Gastrocnemius medialis (tissue), 4 donors: ENCODE measurements around the gene SH3BP1. TPM values are rescaled to one million over a fixed set of nuclear protein-coding genes. Genes with fewer than 3 reads are reported as not detected.

Experiments
- ATAC-seq, 2 donors: fragments of 150-250 bp; one replicate each; pipeline ENCODE4 v1.9.1; 2016
- DNase-seq, 2 donors: peaks; one replicate each; pipeline ENCODE4 v3.0.0-alpha.2; 2019
- H3K27ac ChIP-seq, 4 donors: fragments of 200-600 bp; sonication (generic); 1 replicate in 1 of 4; 2 replicates in 3 of 4; pipeline ENCODE4 v1.5.1; 2016 to 2018; ENCODE audit warnings: mild to moderate bottlenecking in 2 of 4, moderate library complexity in 1 of 4
- H3K27me3 ChIP-seq, 3 donors: fragments of 200-600 bp; sonication (generic) in 2 of 3; 1 replicate in 1 of 3; 2 replicates in 2 of 3; pipeline versions ENCODE4 v1.5.1 to v1.6.0; 2016 to 2019; ENCODE audit warnings: mild to moderate bottlenecking in 1 of 3, moderate library complexity in 1 of 3
- H3K36me3 ChIP-seq, 2 donors: fragments of 200-600 bp; sonication (generic) in 1 of 2; one replicate each; pipeline ENCODE4 v1.5.1; 2017 to 2018
- H3K4me1 ChIP-seq, 2 donors: fragments of 200-600 bp; sonication (generic) in 1 of 2; one replicate each; pipeline ENCODE4 v1.5.1; 2016 to 2017; ENCODE audit warnings: mild to moderate bottlenecking in 2 of 2
- H3K4me3 ChIP-seq, 4 donors: fragments of 200-600 bp; sonication (generic) in 3 of 4; 1 replicate in 1 of 4; 2 replicates in 3 of 4; pipeline ENCODE4 v1.5.1; 2016 to 2019; ENCODE audit warnings: mild to moderate bottlenecking in 2 of 4
- H3K9me3 ChIP-seq, 3 donors: fragments of 200-600 bp; sonication (generic) in 2 of 3; 1 replicate in 1 of 3; 2 replicates in 2 of 3; pipeline ENCODE4 v1.5.1; 2016 to 2019
- POLR2A ChIP-seq, 2 donors: fragments of 450-650 bp; IDR thresholded peaks; one replicate each; pipeline ENCODE4 v1.6.1; 2017; ENCODE audit warnings: antibody characterized with exemption in 2 of 2, mild to moderate bottlenecking in 2 of 2, moderate library complexity in 2 of 2
- in situ Hi-C, 4 donors: fragments of 200-750 bp; cut with MboI; loops; one replicate each; pipeline versions ENCODE4 v1.15.0 to v1.8.0; 2017; ENCODE audit warnings: low sequenced_read_pairs in 4 of 4
- intact Hi-C: fragments of 100-400 bp; cut with DNase I; formaldehyde crosslinking; loops from one replicate; pipeline ENCODE4 v1.15.1; 2023; ENCODE audit warnings: low total_unique reads
- total RNA-seq, 4 donors: library from RNA; depleted of rRNA; stranded (reverse); fragments of >200 nt; gene quantifications; one replicate each; pipeline versions ENCODE4 v1.1.0 to v1.2.3, GENCODE V29; 2016
- TF ChIP-seq, protein P1 (sequence below), 5 experiments: fragments of 450-650 bp in 3 of 5; fragments of 200-600 bp in 2 of 5; sonication (generic) in 2 of 5; IDR thresholded peaks in 4 of 5; conservative IDR thresholded peaks in 1 of 5; 1 replicate in 4 of 5; 2 replicates in 1 of 5; pipeline ENCODE4 v1.5.1; 2016 to 2019; ENCODE audit warnings: antibody characterized with exemption in 5 of 5, mild to moderate bottlenecking in 3 of 5, moderate library complexity in 3 of 5

The SH3BP1 gene
- total RNA-seq, 4 donors from 2014 or later: 1.1 to 1.8 (median 1.6) TPM; not detected in 1

- peaks cover 22 to 26% of the 10 kb centered on the region in 2 donors for H3K4me1 ChIP-seq
- in situ Hi-C loops (loop anchor here in 3 of 4 donors (5.0 to 10.0 kb wide), 2 partner anchors 34 to 56 kb away; no protein-coding TSS in a partner anchor), intact Hi-C loops (loop anchor here (1.0 kb wide), 1 partner anchor 38 kb away; no protein-coding TSS in a partner anchor)
- ATAC-seq: no peak
- DNase-seq: no peak
- TF ChIP-seq, protein P1, sequence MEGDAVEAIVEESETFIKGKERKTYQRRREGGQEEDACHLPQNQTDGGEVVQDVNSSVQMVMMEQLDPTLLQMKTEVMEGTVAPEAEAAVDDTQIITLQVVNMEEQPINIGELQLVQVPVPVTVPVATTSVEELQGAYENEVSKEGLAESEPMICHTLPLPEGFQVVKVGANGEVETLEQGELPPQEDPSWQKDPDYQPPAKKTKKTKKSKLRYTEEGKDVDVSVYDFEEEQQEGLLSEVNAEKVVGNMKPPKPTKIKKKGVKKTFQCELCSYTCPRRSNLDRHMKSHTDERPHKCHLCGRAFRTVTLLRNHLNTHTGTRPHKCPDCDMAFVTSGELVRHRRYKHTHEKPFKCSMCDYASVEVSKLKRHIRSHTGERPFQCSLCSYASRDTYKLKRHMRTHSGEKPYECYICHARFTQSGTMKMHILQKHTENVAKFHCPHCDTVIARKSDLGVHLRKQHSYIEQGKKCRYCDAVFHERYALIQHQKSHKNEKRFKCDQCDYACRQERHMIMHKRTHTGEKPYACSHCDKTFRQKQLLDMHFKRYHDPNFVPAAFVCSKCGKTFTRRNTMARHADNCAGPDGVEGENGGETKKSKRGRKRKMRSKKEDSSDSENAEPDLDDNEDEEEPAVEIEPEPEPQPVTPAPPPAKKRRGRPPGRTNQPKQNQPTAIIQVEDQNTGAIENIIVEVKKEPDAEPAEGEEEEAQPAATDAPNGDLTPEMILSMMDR (IDR thresholded peaks at IDR 0.05 in 4 of 5, conservative IDR thresholded peaks at IDR 0.05 in 1 of 5): no peak
- TF ChIP-seq POLR2A (IDR thresholded peaks at IDR 0.05): no peak
- no peaks in the 10 kb centered on the region for H3K9me3 ChIP-seq
- peaks cover 0 to 27% of the 10 kb centered on the region in 2 donors for H3K36me3 ChIP-seq
- H3K27me3 ChIP-seq: no peaks in the 10 kb centered on the region
- H3K4me3 ChIP-seq: no peak overlapping the region
- H3K27ac ChIP-seq: peak overlapping the region in 2 of 4 donors; percentile 13 to 20
Measured at GRCh38 chr22:37681001-37681424, 41.5 kb downstream of the SH3BP1 start.

GRCh38 chr22:37681556-37682049 is 42.1 kb downstream of the SH3BP1 start:
- H3K9me3 ChIP-seq: no peaks in the 10 kb centered on the region
- peaks cover 0 to 27% of the 10 kb centered on the region in 2 donors for H3K36me3 ChIP-seq
- TF ChIP-seq POLR2A (IDR thresholded peaks at IDR 0.05): no peak
- TF ChIP-seq, protein P1 (IDR thresholded peaks at IDR 0.05 in 4 of 5, conservative IDR thresholded peaks at IDR 0.05 in 1 of 5): peak; percentile 84 to 93 (median 91)
- in situ Hi-C loops: loop anchor here in 3 of 4 donors (5.0 to 10.0 kb wide), 2 partner anchors 34 to 57 kb away; no protein-coding TSS in a partner anchor
- H3K27ac ChIP-seq: peak overlapping the region in 1 of 4 donors; percentile 20
- intact Hi-C loops: loop anchor here (1.0 kb wide), 1 partner anchor 38 kb away; no protein-coding TSS in a partner anchor
- H3K4me3 ChIP-seq: no peak overlapping the region
- ATAC-seq: peak; percentile 44 to 53
- H3K4me1 ChIP-seq: peaks cover 16 to 24% of the 10 kb centered on the region in 2 donors
- peak; percentile 43 to 69 for DNase-seq
- H3K27me3 ChIP-seq: no peaks in the 10 kb centered on the region

GRCh38 chr22:37684803-37685615 is 45.5 kb downstream of the SH3BP1 start:
- no peak for TF ChIP-seq POLR2A (IDR thresholded peaks at IDR 0.05)
- TF ChIP-seq, protein P1 (IDR thresholded peaks at IDR 0.05 in 4 of 5, conservative IDR thresholded peaks at IDR 0.05 in 1 of 5): no peak
- H3K4me3 ChIP-seq: no peak overlapping the region
- H3K36me3 ChIP-seq: peaks cover 0 to 23% of the 10 kb centered on the region in 2 donors
- ATAC-seq: no peak
- H3K9me3 ChIP-seq: no peaks in the 10 kb centered on the region
- H3K4me1 ChIP-seq: peaks cover 17 to 20% of the 10 kb centered on the region in 2 donors
- H3K27ac ChIP-seq: no peak overlapping the region
- DNase-seq: no peak
- in situ Hi-C loops: loop anchor here in 3 of 4 donors (5.0 to 10.0 kb wide), 2 partner anchors 38 to 60 kb away; no protein-coding TSS in a partner anchor
- H3K27me3 ChIP-seq: no peaks in the 10 kb centered on the region
- intact Hi-C loops: no loop called here

DNA sequence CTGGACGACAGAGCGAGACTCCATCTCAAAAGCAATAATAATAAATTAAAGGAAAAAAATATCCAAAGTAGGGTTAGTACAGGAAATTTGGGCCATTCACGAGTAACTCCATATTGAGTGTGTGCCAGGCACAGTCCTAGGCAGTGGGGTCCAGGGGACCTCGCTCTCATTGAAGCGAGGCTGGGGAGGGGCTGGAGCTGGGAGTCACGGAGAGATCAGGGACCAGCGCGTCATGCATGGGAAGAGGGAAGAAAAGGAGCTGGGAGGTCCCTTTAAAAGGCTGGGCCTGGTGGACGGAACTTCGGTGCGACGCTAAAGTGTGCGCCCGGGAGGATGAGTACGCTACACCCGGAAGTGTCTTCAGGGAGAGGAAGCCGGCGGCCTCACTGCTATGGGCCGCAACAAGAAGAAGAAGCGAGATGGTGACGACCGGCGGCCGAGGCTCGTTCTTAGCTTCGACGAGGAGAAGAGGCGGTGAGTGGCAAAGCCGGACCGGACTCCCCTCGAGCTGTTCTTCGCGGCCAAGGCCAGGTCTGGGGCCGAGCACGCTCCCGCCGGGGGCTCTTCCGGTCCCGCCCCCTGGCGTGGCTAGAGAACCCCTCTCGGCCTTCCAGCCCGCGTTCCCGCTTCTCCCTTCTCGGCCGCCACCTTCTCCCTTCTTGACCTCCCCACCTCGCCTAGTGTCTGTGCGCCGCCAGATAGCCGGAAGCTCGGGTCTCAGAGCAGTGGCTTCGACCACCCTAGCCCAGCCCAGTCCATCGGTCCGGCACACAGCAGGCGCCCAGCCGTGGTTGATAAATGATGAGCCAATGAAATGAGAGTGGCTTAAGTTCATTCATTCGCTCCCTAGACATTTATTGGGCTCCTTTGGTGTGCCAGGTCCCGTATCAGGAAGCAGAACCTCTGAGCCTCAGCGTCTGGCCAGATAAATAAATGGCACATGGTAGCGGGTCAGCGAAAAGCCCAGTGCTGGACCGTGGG is 46.8 kb downstream of the SH3BP1 start, which contains the start of gene NOL12:
TSS of gene NOL12 (plus strand) at position 342 of the 981 bp plus-strand sequence. CDS start at position 392, 50 bp downstream.
- Histone ChIP-seq H3K4me1 (peaks cover 16 to 18% of the 10 kb centered on the region in 2 donors), H3K4me3 (peak within 1 kb of the TSS; percentile 96 to 100 (median 96)), H3K27ac (peak within 1 kb of the TSS; percentile 91 to 99 (median 96)), H3K9me3 (no peaks in the 10 kb centered on the region), H3K36me3 (peaks cover 0 to 33% of the 10 kb centered on the region in 2 donors), H3K27me3 (no peaks in the 10 kb centered on the region)
- TF ChIP-seq POLR2A (IDR thresholded peaks at IDR 0.05): peak; percentile 28 to 45
- TF ChIP-seq, protein P1 (IDR thresholded peaks at IDR 0.05 in 4 of 5, conservative IDR thresholded peaks at IDR 0.05 in 1 of 5): no peak
- intact Hi-C loops: no loop called here
- in situ Hi-C loops: loop anchor here in 1 of 4 donors (10.0 kb wide), 1 partner anchor 61 kb away; no protein-coding TSS in a partner anchor
- ATAC-seq (peak; percentile 93 to 95), DNase-seq (peak; percentile 64 to 78)
